Activated CD4-positive, alpha-beta T cell treated with anti-CD3 and anti-CD28 coated beads, Interleukin-10, Interleukin-2, amounts not matched to agents 100 ng/mL and 50 ng/mL, durations not matched to agents 16 hours and 8 hours (primary cell): ENCODE measurements around the gene SYS1.
A peak's percentile ranks its signal among the peaks of the same experiment; 100 is the strongest.

Source experiments
- DNase-seq: peaks from one replicate; pipeline ENCODE4 v3.0.0-alpha.2; 2020

Gene SYS1

GRCh38 chr20:45362804-45363610 lies at the start of gene SYS1:
TSS of gene SYS1 (plus strand) at chr20:45363156. CDS start at chr20:45363532, 376 bp downstream.
- DNase-seq, result peak; percentile 99

GRCh38 chr20:45313943-45314342 lies 49.0 kb upstream of the SYS1 start:
- no peak for DNase-seq

- no peak for DNase-seq
Observed at GRCh38 chr20:45315672-45316071, 47.3 kb upstream of the SYS1 start.

GRCh38 chr20:45316150-45317080 lies 46.5 kb upstream of the SYS1 start:
- DNase-seq, result no peak

GRCh38 chr20:45317826-45318225 lies 45.1 kb upstream of the SYS1 start:
- no peak for DNase-seq

GRCh38 chr20:45318386-45318939 lies 44.5 kb upstream of the SYS1 start:
- peak; percentile 25 for DNase-seq

- no peak for DNase-seq
Observed at GRCh38 chr20:45318948-45319347, 44.0 kb upstream of the SYS1 start.

GRCh38 chr20:45320948-45321595 lies 41.9 kb upstream of the SYS1 start:
- peak; percentile 63 for DNase-seq

GRCh38 chr20:45322952-45323383 lies 40.0 kb upstream of the SYS1 start:
- no peak for DNase-seq

- no peak for DNase-seq
Observed at GRCh38 chr20:45323731-45324130, 39.2 kb upstream of the SYS1 start.

GRCh38 chr20:45325371-45325770 lies 37.6 kb upstream of the SYS1 start:
- DNase-seq, result no peak

GRCh38 chr20:45328451-45328850 lies 34.5 kb upstream of the SYS1 start:
- DNase-seq, result no peak

- no peak for DNase-seq
Observed at GRCh38 chr20:45329497-45330319, 33.2 kb upstream of the SYS1 start.

GRCh38 chr20:45330476-45330875 lies 32.5 kb upstream of the SYS1 start:
- no peak for DNase-seq

GRCh38 chr20:45336530-45337366 lies 26.2 kb upstream of the SYS1 start:
- no peak for DNase-seq

GRCh38 chr20:45337367-45338120 lies 25.4 kb upstream of the SYS1 start:
- no peak for DNase-seq

- no peak for DNase-seq
Observed at GRCh38 chr20:45338121-45339030, 24.6 kb upstream of the SYS1 start.

- DNase-seq, result no peak
Observed at GRCh38 chr20:45339084-45339483, 23.9 kb upstream of the SYS1 start.

- DNase-seq, result no peak
Observed at GRCh38 chr20:45339799-45340198, 23.2 kb upstream of the SYS1 start.
